AG10803 (cell line): ENCODE data around the gene YWHAH.
A peak's percentile ranks its signal among the peaks of the same experiment; 100 is the strongest.

Source experiments
- DNase-seq: peaks from one replicate; pipeline ENCODE4 v3.0.0; 2010; ENCODE audit warnings: low read depth
- H3K4me3 ChIP-seq: 2 replicates; pipeline ENCODE4 v1.5.1; 2011; ENCODE audit warnings: mild to moderate bottlenecking, low read length, control low read depth
- TF ChIP-seq, protein P1 (sequence below): conservative IDR thresholded peaks from 2 replicates; pipeline ENCODE4 v1.5.1; 2011; ENCODE audit warnings: mild to moderate bottlenecking, low read length, control low read depth, inconsistent platforms

The YWHAH gene

DNA sequence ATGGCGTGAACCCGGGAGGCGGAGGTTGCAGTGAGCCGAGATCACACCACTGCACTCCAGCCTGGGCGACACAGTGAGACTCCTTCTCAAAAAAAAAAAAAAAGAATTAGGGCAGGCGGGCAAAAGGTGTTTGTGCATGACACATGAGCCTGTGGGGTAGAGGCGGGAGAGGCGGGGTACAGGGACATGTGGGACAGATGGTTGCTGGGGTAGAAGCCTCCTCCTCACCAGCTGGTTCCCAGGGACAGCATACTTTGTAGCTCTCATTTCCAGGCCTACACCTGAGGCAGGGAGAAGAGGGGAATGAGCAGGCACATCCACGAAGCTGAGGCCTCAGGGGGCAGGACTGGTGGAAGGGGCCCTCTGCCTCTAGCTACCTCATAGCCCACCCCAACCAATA is 23.7 kb downstream of the YWHAH start:
- TF ChIP-seq, protein P1, sequence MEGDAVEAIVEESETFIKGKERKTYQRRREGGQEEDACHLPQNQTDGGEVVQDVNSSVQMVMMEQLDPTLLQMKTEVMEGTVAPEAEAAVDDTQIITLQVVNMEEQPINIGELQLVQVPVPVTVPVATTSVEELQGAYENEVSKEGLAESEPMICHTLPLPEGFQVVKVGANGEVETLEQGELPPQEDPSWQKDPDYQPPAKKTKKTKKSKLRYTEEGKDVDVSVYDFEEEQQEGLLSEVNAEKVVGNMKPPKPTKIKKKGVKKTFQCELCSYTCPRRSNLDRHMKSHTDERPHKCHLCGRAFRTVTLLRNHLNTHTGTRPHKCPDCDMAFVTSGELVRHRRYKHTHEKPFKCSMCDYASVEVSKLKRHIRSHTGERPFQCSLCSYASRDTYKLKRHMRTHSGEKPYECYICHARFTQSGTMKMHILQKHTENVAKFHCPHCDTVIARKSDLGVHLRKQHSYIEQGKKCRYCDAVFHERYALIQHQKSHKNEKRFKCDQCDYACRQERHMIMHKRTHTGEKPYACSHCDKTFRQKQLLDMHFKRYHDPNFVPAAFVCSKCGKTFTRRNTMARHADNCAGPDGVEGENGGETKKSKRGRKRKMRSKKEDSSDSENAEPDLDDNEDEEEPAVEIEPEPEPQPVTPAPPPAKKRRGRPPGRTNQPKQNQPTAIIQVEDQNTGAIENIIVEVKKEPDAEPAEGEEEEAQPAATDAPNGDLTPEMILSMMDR: no peak
- DNase-seq: no peak
- H3K4me3 ChIP-seq: no peak overlapping the region

DNA sequence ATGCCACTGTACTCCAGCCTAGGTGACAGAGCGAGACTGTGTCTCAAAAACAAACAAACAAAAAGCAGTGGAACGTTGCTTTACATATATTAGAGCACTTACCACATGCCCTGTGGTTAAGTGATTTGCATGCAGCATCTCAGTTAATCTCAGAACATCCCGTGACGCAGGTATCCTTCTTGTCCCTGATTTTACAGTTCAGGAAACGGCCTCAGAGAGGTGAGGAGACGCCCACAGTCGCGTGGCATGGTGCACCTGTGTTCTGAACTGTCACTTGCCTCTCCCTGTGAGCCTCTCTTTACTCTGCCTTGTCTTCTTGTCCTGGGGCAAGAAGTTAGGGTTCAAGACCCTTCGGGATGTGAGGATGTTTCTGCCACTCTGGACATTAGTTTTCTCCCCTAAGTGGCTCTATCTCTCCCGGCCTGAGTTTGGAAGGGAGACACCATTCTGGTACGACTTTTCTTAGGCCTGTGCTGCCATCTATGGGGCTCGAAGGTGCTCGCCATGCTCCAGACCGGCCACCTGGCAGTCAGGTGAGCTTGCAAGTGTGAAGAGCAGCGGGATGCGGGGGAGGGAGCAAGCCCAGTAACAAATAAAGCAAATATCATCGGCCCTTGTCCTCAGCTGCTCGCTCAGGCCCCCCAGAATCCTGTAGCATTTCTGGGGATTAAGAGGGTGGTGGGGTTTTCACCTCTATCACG is 25.6 kb downstream of the YWHAH start:
- peak; percentile 64 for DNase-seq
- H3K4me3 ChIP-seq: peak overlapping the region; percentile 66; the same call in 1 of the 2 replicates
- TF ChIP-seq, protein P1: peak; percentile 69

DNA sequence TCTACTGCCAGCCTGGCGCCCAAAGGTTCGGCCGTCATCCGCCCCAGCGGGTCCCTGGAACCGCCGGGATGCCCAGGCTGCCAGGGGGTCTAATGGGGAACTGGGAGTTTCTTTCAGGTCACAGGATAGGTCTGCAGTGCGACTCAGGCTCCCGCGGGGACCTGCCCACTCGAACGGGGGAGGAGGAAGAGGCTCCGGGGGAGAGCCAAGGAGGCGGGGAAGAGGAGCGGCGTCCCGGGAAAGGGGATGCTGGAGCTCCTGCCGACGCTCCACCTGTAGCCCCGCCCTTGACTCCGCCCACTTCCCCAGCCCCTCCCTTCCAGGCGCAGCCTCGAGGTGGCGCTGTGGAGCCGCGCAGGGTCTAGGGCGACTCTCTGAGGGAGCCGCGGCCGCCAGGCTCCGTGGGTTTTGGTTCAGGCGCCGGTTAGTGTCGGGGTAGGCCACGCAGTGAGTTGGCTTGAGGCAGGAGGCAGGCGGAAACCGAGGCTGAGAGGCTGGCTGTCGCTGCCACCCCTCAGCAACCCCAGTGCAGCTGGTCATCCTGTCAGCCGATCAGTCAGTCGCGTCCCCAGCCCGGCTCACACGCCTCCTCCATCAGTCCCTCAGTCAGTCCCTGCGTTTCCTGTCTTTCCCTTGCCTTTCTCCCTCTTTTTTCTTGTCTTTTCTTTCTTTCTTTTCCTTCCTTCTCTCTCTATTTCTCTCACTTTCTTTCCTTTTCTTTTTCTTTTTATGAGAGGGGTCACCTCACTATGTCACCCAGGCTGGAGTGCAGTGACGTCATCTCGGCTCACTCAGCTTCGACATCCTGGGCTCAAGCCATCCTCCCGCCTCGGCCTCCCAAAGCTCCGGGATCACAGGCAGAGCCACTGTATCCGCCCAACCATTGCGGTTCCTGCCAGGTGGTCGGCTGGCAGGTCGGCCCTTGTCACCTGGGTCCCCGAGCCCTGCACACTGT is 26.4 kb downstream of the YWHAH start:
- TF ChIP-seq, protein P1: peak; percentile 69
- peak overlapping the region; percentile 66 for H3K4me3 ChIP-seq
- DNase-seq: peak; percentile 40

DNA sequence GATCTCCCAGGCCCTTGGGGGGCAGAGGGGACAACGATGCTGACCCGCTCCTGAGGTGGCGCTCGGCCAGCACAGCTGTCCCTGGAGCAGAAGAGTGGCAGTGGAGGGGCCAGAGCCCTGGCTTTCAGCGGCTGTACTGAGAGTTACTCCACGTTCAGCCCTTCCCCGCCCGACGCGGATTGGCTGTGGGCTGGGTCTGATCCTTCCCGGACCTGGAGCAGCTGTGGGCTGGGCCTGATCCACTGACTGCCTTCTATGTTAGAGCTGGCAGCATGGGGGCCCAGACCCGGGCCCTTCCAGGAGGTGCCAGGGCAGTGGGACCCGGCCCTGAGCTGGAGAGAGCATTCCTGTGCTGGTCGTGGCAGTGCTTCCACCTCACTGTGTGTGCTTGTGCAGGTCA is 27.8 kb downstream of the YWHAH start:
- TF ChIP-seq, protein P1: no peak
- no peak overlapping the region for H3K4me3 ChIP-seq
- no peak for DNase-seq

DNA sequence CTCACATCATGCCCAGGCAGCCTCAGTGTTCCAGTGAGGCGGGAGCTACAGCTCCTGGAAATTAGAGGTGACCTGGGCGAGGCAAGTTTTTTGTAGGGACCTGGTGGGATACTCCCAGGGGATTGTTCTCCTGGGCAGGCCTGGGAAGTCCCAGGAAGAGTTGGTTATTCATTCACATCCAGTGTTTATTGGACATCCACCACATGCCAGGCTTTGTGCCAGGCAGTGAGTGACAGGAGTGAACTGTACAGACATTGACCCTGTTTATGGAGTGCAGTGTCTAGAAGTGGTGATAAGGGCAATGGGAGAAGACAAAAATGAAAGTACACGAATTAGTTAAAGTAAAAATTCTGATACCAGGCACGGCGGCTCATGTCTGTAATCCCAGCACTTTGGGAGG is 29.4 kb downstream of the YWHAH start:
- no peak for DNase-seq
- no peak overlapping the region for H3K4me3 ChIP-seq
- TF ChIP-seq, protein P1: no peak

GRCh38 chr22:31977141-31977841 is 33.0 kb downstream of the YWHAH start:
- no peak overlapping the region for H3K4me3 ChIP-seq
- peak; percentile 55 for DNase-seq
- TF ChIP-seq, protein P1: peak; percentile 84
